Heart left ventricle (tissue), 13 donors: ENCODE results near the gene HRG.

Experiments
- CTCF ChIP-seq, 12 donors: fragments of 200-600 bp; sonication (generic) in 4 of 12; IDR thresholded peaks; one replicate each; pipeline versions ENCODE4 v1.5.0 to v1.8.0; 2018 to 2022; ENCODE audit warnings: antibody characterized with exemption in 12 of 12, mild to moderate bottlenecking in 5 of 12
- POLR2A ChIP-seq, 2 donors: fragments of 450-650 bp; IDR thresholded peaks; one replicate each; pipeline ENCODE4 v1.6.1; 2017; ENCODE audit warnings: antibody characterized with exemption in 2 of 2, mild to moderate bottlenecking in 2 of 2, moderate library complexity in 2 of 2
- donor health status: ischemic (EF 13 %, LVEDD 7.1; RV severe dilation, severe dysfunction).
- donor health status: DM: no; HTN: yes; CAD: no.
- donor health status: DM: no; HTN: no; CAD: no.
- donor health status: ischemic (EF 25% LVEDD 6.9; RV normal size, moderate dysfunction).
- donor health status: ischemic (EF 25% LVEDD 5.7; RV mildly dilated, moderate dysfunction).
- donor health status: ischemic (EF 35%, LVEDD 5.7; RV mildly dilated, moderate dysfunction).
- donor health status: nonischemic (EF 11% LVEDD 7.7; RV severe dilation, severe dysfunction).
- donor health status: DM: yes; HTN: yes; CAD: no.
- donor health status: PGD.
- donor health status: ischemic (EF 29% LVEDD 5.4; RV normal size, mild dysfunction).
- donor health status: nonischemic (EF 23%, LVEDD 6.1; RV moderate dilation, normal function).

GRCh38 chr3:186628756-186629155 is 37.1 kb upstream of the HRG start:
- no peak for TF ChIP-seq CTCF (IDR thresholded peaks at IDR 0.05)
- no peak for TF ChIP-seq POLR2A (IDR thresholded peaks at IDR 0.05)
